Left ventricle myocardium inferior (tissue), 1 donor: Measurements from ENCODE around the gene WNT2B. TPM values are rescaled to one million over a fixed set of nuclear protein-coding genes. Genes with fewer than 3 reads are reported as not detected.
"Not testable (repeated sequence)": the region's sequence is repeated elsewhere in the genome, so short reads cannot be mapped to it uniquely, and the experiment has no call there.

Experiments used
- DNase-seq: peaks from one replicate; pipeline ENCODE4 v3.0.0-alpha.2; 2020
- H3K27ac ChIP-seq: fragments of 200-600 bp; replicated peaks from 2 replicates; pipeline ENCODE4 v1.8.0; 2021
- H3K27me3 ChIP-seq: fragments of 200-600 bp; 2 replicates; pipeline ENCODE4 v1.8.0; 2021; ENCODE audit warnings: low read depth
- H3K36me3 ChIP-seq: fragments of 200-600 bp; 2 replicates; pipeline ENCODE4 v1.8.0; 2021
- H3K4me1 ChIP-seq: fragments of 200-600 bp; 2 replicates; pipeline ENCODE4 v1.8.0; 2021
- H3K4me3 ChIP-seq: fragments of 200-600 bp; 2 replicates; pipeline ENCODE4 v1.8.0; 2021; ENCODE audit warnings: mild to moderate bottlenecking, moderate library complexity
- H3K9me3 ChIP-seq: fragments of 200-600 bp; replicated peaks from 2 replicates; pipeline ENCODE4 v1.8.0; 2021
- CTCF ChIP-seq: fragments of 200-600 bp; IDR thresholded peaks from 2 replicates; pipeline ENCODE4 v1.8.0; 2021; ENCODE audit warnings: antibody characterized with exemption, mild to moderate bottlenecking, borderline replicate concordance
- intact Hi-C: fragments of 100-400 bp; cut with micrococcal nuclease; formaldehyde crosslinking; loops from one replicate; pipeline ENCODE4 v1.11.0; 2022
- total RNA-seq: library from RNA; stranded (reverse); fragmentation: NEBNext Ultra II Directional; extraction: Animal tissue kit (Norgen Biotek cat#: 25700); gene quantifications from one replicate; pipeline ENCODE4 v1.2.1, GENCODE V29; 2021
- donor health status: DM: no; HTN: yes; CAD: no; lungs with severe emphysema.

The WNT2B gene
- total RNA-seq, 1 donor from 2014 or later, result 1.7 TPM

DNA sequence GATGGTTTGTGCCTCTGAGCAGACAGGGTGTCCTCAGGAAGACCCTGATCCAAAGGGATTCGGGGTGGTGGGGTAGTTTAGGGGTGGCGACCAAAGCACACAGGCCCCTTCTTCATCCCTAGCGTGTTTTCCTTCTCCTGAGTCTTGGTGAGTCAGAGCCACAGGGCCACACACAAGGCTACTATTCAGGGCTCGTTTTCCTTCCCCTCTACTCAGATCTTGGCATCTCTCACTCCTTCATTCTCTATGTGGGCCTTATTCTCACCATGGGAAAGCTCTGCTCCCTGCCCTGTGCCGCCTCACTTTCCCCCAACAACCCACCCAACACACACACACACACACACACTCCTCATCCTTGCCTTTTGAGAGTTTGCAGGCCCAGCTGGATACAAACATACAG, 43.6 kb upstream of the WNT2B start:
- no peak for TF ChIP-seq CTCF
- no peak for DNase-seq
- peak overlapping the region; percentile 81 for H3K27ac ChIP-seq
- no peak overlapping the region for H3K4me3 ChIP-seq
- intact Hi-C loops, result loop anchor here (5.0 kb wide), 1 partner anchor 73 kb away; no protein-coding TSS in a partner anchor
- H3K36me3 ChIP-seq, result no peaks in the 10 kb centered on the region
- peaks cover 35% of the 10 kb centered on the region for H3K4me1 ChIP-seq
- no peaks in the 10 kb centered on the region for H3K27me3 ChIP-seq
- no peaks in the 10 kb centered on the region for H3K9me3 ChIP-seq

- peak; percentile 91 for TF ChIP-seq CTCF
- Histone ChIP-seq H3K9me3 (no peaks in the 10 kb centered on the region), H3K27ac (peak overlapping the region; percentile 81), H3K4me1 (peaks cover 32% of the 10 kb centered on the region), H3K27me3 (no peaks in the 10 kb centered on the region), H3K36me3 (no peaks in the 10 kb centered on the region), H3K4me3 (peak overlapping the region; percentile 61)
- intact Hi-C loops, result loop anchor here (5.0 kb wide), 1 partner anchor 74 kb away; no protein-coding TSS in a partner anchor
- peak; percentile 95 for DNase-seq
These were observed 42.6 kb upstream of the WNT2B start for GRCh38 chr1:112466078-112466660.

DNA sequence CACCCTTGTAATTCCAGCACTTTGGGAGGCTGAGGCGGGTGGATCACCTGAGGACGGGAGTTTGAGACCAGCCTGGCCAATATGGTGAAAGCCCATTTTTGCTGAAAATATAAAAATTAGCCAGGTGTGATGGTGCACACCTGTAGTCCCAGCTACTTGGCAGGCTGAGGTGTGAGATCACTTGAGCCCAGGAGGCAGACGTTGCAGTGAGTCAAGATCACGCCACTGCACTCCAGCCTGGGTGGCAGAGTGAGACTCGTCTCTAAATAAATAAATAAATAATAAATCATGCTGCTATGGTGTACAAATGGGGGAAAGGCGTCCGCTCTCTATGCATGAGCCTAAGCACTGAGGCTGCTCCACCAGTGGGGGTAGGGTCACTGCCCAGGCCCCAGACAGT, 38.4 kb upstream of the WNT2B start:
- H3K27ac ChIP-seq, intact Hi-C loops, H3K4me3 ChIP-seq, DNase-seq, H3K36me3 ChIP-seq, H3K27me3 ChIP-seq, H3K9me3 ChIP-seq: not testable (repeated sequence)
- H3K4me1 ChIP-seq, result peaks cover 15% of the 10 kb centered on the region

DNA sequence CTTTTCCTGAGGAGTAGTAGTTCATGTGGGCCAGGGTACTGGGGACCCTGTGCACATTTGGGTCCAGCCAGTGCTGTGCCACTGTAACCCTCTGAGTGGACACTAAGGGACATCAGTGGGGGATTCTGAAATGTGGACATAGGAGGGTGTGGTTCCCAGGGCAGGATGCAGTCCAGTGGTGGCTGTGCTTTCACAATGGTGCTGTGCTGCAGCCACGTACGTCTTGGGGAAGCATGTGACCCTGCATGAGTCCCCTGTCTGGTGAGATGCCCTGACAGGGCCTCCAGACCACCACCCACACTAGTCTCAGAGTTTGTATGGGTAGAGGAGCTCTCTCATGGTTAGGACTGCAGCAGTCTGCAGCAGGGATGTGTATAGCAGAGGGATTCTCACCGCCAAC, 37.8 kb upstream of the WNT2B start:
- Histone ChIP-seq H3K27ac (no peak overlapping the region), H3K4me3 (no peak overlapping the region), H3K27me3 (no peaks in the 10 kb centered on the region), H3K9me3 (no peaks in the 10 kb centered on the region), H3K36me3 (no peaks in the 10 kb centered on the region), H3K4me1 (peaks cover 9% of the 10 kb centered on the region)
- DNase-seq, result no peak
- intact Hi-C loops, result no loop called here
- no peak for TF ChIP-seq CTCF

DNA sequence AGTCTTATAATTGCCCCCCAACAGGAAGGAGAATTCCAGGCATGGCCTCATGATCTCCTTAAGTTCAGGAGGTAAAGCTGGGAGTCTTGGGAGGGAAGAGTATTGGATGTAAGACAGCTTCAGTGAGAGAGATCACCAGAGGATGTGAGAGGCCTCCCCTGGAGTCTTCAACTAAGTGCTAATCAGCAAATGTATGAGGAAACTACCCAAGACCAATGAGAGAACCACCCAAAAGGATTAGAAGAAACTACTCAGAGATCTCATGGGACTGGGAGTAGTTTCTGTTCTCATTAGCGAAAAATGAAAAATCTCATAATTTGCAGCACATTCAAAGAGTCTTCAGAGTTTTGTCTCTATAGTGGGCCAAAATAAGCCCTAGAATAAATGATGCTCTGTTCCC, 36.6 kb upstream of the WNT2B start:
- H3K36me3 ChIP-seq, result peaks cover 9% of the 10 kb centered on the region
- intact Hi-C loops, result no loop called here

More for the DNA sequence above, 36.6 kb upstream of the WNT2B start:
- peaks cover 9% of the 10 kb centered on the region for H3K9me3 ChIP-seq
- peaks cover under 1% of the 10 kb centered on the region for H3K4me1 ChIP-seq
- no peaks in the 10 kb centered on the region for H3K27me3 ChIP-seq
- no peak overlapping the region for H3K4me3 ChIP-seq
- no peak overlapping the region for H3K27ac ChIP-seq
- TF ChIP-seq CTCF, result no peak
- DNase-seq, result no peak
